8988T (cell line): ENCODE data around the gene S100A7A.
"Not testable (repeated sequence)": the region's sequence is repeated elsewhere in the genome, so short reads cannot be mapped to it uniquely, and the experiment has no call there.

Experiments
- DNase-seq: peaks from one replicate; pipeline ENCODE4 v3.0.0; 2011

S100A7A gene

GRCh38 chr1:153428073-153428638, 11.8 kb downstream of the S100A7A start:
- no peak for DNase-seq

GRCh38 chr1:153428791-153429190, 12.5 kb downstream of the S100A7A start:
- DNase-seq: peak; percentile 32

- DNase-seq: no peak
These were observed 13.2 kb downstream of the S100A7A start for GRCh38 chr1:153429266-153430165.

- no peak for DNase-seq
These were observed 13.8 kb downstream of the S100A7A start for GRCh38 chr1:153430166-153430553.

GRCh38 chr1:153430561-153430960, 14.2 kb downstream of the S100A7A start:
- no peak for DNase-seq

GRCh38 chr1:153431002-153431401, 14.7 kb downstream of the S100A7A start:
- DNase-seq: no peak

GRCh38 chr1:153431427-153431826, 15.1 kb downstream of the S100A7A start:
- DNase-seq: no peak

GRCh38 chr1:153431928-153432327, 15.6 kb downstream of the S100A7A start:
- DNase-seq: no peak

- no peak for DNase-seq
These were observed 16.8 kb downstream of the S100A7A start for GRCh38 chr1:153432874-153433681.

GRCh38 chr1:153434746-153435455, 18.6 kb downstream of the S100A7A start:
- DNase-seq: no peak

- DNase-seq: no peak
These were observed 20.9 kb downstream of the S100A7A start for GRCh38 chr1:153437236-153437635.

GRCh38 chr1:153438599-153438998, 22.3 kb downstream of the S100A7A start:
- no peak for DNase-seq

GRCh38 chr1:153439273-153439672, 23.0 kb downstream of the S100A7A start:
- no peak for DNase-seq

GRCh38 chr1:153441238-153441755, 25.0 kb downstream of the S100A7A start:
- no peak for DNase-seq

GRCh38 chr1:153443486-153443885, 27.2 kb downstream of the S100A7A start:
- no peak for DNase-seq

GRCh38 chr1:153444078-153444477, 27.8 kb downstream of the S100A7A start:
- DNase-seq: no peak

- no peak for DNase-seq
These were observed 31.3 kb downstream of the S100A7A start for GRCh38 chr1:153447498-153448170.

- DNase-seq: not testable (repeated sequence)
These were observed 32.5 kb downstream of the S100A7A start for GRCh38 chr1:153448851-153449250.

- DNase-seq: no peak
These were observed 40.1 kb downstream of the S100A7A start for GRCh38 chr1:153456396-153456795.

GRCh38 chr1:153459655-153460054, 43.3 kb downstream of the S100A7A start:
- no peak for DNase-seq

- no peak for DNase-seq
These were observed 44.2 kb downstream of the S100A7A start, which contains the start of gene S100A7 for GRCh38 chr1:153460551-153460950. Gene S100A7 (minus strand): TSS chr1:153460651. CDS start chr1:153459013, 1,638 bp downstream.

GRCh38 chr1:153462741-153463140, 46.4 kb downstream of the S100A7A start:
- not testable (repeated sequence) for DNase-seq
